GM21786 (cell line): ENCODE measurements around the gene GAS7.

Experiments used
- ATAC-seq: cut with Tn5 transposase; IDR thresholded peaks from one replicate; pipeline ENCODE4 v1.9.1; 2021; ENCODE audit not compliant: unreplicated experiment

The GAS7 gene

DNA sequence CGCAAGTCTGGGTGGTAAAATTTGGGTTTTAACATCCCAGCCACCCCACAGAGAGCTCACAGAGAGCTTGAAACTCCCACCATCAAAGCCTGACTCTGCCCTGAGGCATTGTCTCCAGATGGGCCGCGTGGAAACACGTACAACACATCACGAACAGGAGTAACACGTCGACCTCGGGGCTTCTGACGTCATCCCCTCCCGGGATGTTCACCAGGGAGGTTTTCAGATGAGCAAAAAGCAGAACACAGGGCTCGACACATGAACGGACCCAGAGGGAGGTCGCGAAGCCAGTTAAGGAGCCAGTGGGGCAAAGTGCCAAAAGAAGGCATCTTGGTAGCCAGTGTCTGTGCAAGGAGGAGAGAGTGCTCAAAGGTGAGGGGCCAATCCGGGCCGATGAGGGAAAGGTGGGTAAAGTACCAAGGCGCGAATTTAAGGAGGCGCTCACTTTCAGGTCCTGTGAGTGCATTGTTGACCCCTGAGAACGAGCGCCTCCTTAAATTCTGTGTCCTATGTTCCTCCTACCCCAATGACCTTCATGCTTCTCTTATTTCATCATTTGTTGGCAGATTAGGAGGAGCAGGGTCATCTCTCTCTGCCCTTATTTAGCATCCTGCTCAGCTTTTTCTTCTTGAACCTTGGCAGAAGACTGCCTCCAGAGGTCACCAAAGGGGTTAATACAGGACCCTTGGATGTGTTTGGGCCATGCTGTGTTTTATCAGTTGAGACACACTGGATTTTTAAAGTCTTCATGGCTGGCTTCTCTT, 298.9 kb downstream of the GAS7 start:
- ATAC-seq = no peak

DNA sequence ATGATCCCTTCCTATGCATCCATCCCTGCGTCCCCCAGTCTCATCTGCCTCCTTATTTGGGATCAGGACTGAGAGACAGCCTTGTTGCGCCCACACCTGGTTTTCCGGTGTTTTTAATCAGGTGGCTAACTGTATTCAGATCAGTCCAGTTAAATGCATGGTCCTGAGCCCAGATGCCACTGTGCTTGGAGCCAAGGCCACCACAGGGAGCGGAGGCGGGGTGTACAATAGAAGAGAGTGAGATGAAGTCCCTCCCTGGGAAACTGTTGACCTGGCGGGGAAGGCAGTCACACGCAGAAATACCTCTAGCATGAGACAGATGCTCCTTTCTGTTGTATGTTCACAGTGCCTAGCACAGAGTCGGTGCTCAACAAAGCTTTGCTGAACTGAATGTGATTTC, 299.6 kb downstream of the GAS7 start:
- no peak for ATAC-seq

DNA sequence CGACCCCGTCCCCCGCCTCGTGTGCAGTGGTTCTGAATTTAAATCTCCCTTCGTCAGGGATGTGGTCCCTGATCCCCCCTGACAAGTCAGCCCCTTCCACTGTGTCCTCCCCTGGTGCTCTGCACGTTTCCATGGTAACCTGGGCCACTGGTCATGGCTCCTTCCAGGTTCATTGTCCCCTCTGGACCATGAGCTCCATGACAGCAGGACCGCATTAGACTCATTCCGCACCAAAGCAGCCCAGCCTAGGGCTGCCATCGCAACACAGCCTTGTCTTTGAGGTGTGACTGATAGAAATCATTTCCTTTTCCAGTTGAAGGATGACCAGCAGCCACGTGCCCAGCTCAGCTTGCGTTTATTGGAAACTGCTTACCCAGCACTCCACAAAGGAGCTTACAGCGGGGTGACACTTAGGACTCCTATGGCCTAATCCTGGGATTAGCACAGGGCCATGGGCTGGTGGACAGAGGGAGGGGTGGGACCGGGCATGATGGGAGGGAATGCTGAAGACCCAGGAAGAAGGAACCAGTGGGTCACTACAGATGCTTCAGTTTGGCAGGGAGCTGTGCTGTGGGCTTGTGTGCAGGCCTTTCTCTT, 300.9 kb downstream of the GAS7 start:
- ATAC-seq = no peak

DNA sequence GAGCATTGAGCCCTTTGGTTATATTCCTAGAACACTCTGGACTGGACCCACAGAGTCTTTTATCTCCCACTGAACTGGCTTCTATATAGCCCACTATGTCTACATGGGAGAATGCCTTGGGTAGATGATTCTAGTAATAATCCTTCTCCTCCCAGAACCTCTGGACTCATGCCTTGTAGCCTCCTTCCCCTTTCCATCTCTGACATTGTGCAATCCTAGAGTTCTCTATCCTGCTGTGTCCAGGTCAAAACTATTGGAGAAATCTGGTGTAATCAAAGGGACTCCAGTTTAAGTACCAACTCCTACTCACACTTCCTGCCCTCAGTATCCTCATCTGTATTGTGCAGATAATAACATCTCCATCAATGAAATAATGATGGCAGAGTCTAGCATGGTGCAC, 302.5 kb downstream of the GAS7 start:
- ATAC-seq = no peak

DNA sequence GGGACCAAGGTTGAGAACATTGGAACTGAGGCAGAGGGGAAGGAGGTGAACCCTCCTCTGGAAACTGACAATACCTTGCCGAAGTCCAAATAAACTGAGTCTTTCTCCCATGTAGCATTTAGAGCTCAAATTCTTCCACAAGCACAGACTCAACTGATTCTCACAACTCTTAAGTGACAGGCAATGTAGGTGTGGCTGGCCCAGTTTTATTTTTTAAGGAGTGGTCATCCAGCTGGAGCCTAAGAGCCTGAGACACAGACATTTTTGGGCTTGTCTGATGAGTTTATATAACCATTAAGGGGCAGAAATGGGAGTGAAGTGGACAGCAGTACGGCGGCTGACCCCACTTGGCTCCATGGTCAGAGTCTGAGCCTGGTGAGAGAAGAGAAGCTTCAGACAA, 304.2 kb downstream of the GAS7 start:
- no peak for ATAC-seq

DNA sequence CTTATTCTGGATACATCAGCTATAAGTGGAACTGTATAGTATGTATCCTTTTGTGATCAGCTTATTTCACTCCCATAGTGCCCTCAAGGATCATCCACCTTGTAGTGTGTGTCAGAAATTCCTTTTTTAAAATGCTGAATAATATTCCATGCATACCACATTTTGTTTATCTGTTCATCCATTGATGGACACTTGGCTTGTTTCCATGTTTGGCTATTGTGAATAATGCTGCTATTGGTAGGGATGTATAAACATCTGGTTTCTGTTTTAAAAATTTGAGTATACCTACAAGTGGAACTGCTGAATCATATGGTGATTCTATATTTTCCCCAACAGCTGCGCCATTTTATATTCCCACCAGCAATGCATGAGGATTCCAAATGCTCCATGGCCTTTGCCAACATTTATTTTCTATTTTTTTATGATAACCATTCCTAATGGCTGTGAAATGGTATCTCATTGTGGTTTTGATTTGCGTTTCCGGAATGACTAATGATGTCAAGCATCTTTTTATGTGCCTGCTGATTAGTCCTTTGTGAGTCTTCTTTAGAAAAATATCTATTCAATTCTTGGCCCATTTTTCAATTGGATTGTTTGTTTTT, 304.9 kb downstream of the GAS7 start:
- no peak for ATAC-seq

DNA sequence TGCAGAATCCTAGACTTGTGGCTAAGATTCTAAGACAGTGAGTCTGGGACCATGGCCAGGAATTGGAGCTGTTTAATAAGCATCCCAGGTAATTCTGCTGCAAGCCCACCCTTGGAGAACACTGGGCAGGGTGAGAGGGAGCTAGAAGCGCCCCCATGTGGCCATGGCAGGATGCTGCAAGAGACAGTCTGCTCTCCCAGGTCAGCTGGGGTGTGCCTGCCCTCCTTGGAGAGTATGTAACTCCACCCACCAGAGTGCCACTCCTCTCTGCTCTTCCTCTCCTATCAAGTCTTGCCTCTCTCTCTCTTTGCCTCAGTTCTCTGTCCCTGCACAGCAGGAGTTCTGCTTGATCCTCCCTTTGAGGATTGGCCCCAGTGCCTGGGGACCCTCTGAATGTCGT, 308.3 kb downstream of the GAS7 start:
- no peak for ATAC-seq

DNA sequence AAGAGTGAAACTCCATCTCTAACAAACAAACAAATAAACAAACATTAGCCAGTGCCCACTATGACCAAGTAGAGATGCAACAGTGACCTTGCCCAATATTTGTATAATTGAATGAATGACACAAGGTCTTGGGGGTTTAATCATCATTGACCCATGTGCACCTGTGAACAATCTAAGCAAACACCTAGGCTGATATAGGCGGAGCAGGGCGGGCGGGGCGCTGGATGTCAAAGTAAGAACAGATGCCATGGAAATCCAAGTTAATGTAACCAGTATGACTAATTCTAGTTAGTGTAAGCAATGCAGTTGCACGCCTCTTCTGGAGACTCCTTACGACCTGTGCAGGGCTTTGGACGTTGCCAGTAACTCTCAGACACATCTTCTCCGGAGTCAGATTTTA, 310.9 kb downstream of the GAS7 start:
- ATAC-seq = no peak

DNA sequence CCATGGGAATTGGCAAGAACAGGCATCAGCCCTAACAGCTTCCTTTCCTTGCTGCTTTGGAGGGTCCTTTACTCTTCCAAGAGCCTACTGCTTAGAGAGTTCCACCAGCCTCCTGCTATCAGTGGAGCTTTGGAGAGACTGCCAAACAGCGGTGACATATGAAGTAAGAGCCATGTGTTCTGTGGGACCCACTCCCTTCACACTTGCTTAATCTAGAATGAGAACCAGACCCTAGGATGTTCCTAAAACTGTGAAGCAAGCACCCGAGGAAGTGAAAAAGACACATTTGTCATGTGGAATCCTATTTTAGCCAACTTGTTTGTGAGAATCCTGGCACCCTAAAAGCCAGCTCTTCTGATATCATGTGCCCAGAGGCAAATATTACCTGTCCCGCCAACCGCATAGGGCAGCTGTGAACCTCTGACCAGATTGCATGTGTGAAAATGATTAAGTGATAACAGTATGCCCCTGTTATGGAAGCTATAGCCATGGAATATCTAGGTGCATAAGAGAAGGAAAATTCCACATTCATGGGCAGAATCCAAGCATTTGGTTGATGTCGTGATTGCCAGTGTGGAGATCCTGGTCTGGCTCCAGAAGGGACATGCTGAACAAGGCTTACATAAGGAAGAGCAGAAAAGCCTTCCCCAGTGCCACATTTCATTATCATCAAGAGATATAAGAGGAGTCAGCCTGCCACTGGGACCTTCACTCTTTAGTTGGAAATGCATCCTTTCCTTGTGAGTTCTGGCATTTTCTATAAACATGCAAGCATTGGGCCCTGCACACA, 312.1 kb downstream of the GAS7 start:
- ATAC-seq = no peak

DNA sequence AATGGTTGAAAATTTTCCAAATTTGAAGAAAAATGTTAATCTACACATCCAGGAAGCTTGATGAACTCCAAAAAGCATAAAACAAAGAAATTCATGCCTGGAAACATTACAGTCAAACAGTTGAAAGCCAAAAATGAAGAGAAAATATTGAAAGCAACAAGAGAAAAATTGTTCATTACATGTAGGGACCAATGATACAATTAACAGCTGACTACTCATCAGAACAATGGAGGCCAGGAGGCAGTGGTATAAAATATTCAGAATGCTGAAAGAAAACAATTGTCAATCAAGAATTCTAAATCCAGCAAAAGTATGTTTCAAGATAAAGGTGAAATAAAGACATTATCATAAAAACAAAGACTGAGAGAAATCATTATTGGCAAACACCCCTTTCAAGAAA, 315.0 kb downstream of the GAS7 start:
- ATAC-seq = no peak

DNA sequence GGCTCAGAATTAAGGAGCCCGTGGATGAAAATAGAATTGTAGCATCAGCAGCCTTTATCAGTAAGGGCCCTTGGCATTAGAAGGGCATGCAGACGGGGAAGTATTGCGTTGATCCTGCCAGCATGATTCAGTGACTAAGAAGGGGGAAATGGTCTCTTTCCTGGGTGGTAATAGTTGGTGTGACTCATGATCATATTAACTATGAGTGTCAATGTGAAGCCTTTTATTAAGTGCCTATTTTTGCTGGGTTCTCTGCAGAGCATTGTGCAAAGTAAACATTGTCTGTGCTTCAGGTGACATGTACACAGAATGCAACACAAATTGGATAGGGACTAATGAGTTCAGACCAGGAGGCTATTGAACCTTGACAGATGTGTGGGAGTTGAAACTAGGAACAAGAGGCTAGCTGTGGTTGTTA, 317.8 kb downstream of the GAS7 start:
- no peak for ATAC-seq

DNA sequence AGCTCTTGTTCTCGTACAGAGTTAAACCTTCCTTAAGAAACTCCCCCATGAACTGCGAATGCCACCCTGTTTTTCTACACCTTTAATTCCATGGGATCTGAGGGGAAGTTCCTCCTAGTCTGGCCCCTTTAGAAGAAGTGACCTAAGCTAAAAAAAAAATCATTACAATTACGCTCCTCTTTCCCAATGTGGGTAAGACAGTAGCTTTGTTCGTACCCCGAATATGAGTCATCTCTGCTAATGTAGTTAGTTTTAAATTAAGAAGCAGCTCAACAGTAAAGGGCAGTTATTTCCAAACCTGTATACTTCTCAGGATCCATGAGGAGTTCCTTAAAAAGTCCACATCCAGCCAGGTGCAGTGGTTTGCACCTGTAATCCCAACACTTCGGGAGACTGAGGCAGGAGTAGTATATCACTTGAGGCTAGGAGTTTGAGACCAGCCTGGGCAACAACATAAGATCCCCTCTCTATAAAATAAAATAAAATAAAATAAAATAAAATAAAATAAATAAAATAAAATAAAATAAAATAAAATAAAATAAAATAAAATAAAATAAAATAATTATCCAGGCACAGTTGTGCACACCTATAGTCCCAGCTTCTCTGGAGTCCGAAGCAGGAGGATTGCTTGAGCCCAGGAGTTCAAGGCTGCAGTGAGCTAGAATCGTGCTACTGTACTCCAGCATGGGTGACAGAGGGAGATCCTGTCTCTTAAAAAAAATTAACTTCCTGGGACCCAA, 319.4 kb downstream of the GAS7 start:
- no peak for ATAC-seq

DNA sequence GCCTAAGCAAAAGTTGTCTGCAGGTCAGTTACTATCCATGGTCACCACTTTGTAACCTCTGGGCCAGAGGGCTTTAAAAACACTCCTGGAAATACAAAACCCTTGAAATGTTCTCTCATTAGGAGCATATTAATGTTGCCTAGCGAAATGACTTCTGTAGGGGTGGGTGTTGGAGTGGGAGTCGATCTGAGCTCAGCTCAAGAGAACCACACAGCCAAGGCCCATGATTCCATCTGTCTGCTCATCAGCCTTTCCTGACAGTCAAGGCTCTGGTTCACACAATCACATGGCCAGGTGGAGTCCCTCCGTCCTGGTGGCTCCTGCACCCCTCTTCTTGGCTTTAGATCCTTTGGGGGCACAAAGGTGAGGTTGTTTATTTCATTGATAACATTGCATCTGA, 320.1 kb downstream of the GAS7 start:
- no peak for ATAC-seq

DNA sequence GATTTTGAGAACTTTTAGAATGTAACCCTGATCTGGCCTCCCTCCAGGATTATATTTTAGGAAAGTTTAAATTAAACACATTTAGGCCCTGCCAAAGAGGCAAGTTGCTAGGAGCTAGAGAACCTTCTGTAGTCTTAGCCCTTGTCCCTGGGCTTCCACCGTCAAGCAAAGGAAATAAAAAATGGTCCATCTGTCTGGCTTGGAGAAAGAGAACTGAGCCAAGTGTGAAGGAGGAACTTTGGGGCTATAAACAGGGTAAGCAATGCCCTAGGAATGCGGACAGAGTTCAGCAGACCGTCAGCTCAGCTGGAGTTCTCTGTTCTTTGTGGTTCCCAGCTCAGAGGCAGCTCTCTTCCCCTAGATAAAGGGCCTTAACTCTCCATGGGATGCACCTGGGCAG, 323.0 kb downstream of the GAS7 start:
- no peak for ATAC-seq

DNA sequence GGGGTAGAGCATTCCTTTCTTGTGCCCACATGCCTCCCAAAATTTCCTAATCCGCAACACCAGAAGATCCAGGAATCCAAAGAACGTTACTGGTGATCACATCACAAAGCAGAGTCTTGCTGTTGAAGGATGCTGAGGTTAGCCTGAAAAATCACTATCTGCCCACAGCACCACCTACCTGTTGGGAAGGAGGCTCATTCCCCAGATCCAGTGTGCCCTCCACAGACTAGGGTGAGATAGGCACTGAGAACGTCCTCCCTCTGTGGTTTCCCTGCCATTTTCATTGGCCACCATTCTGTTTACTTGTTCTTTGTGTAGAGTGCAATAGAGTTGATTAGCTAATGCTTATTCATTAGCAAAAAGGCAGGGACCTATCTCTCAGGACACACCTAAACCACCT, 323.7 kb downstream of the GAS7 start:
- no peak for ATAC-seq

DNA sequence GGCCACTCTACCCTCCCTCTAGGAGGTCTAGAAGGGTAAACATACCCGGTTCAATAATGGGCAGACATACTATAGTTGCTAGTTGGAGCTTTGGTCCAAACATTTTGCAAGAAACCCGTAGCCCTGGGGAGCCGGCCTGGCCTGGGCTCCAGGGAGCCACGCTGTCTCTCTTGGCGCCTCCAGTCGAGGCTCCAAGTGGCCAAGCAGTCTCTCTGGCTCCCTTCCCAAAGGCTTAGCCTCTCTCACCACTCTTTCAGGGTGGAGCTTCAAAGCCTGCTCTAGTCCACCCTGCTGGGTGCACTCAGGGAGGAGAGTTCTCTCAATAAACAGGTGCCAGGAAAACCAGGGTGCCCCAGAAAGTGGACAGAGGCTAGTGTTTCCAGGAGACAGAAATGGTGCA, 325.6 kb downstream of the GAS7 start:
- no peak for ATAC-seq

DNA sequence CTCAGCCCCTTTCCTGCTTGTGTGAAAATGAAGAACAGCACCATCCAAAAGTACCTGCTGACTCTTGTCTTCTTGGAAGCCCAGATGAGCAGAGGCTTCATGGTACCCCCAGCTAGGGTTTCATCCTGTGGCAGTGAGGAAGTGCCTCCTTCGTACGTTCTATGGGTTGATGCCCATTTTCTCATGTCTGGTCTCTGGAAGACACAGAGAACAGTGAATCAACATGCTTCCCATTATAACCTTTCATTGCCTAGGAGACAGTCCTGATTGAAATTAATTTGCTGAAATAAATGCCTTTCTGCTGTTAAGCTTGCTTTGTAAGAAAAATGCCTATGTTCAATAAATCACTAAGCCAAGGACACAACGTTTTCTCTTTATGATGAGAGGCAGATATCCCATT, 329.9 kb downstream of the GAS7 start:
- ATAC-seq = no peak

DNA sequence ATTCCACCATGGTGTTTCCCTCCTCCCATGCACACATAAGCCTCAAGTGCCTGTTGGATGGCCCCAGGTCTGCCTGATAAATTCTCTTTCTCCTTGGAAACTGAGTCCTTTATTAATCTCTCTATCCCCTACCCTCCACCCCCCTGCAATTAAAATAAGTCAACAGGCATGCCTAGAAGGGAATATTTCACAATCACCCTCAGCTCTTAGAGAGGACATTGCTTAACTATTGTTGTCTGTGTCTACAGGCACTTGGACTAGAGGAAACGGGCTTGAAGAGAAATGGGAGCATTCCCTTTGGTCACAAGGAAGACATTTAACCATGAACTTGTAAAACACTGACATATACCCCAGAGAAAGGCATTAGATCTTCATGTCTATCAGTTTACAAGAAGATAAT, 332.8 kb downstream of the GAS7 start:
- ATAC-seq = no peak

DNA sequence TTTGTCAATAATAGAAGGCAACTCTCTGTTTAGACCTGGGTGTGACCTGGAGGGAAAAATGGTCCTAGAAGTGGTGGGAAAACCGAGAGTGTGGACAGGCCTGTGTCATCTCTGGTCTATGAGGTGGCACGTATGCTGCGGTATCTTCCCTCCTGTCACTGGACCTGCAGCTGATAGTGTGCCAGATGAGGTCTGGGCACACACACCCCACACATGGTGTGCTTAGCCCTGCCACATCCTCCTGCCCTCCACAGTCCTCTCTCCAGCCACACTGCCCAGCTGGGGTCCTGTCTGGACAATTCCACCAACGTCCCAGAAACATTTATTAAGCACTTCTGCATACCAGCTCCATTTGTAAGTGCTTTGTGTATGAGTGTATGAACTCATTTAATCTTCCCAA, 335.5 kb downstream of the GAS7 start:
- ATAC-seq = no peak

DNA sequence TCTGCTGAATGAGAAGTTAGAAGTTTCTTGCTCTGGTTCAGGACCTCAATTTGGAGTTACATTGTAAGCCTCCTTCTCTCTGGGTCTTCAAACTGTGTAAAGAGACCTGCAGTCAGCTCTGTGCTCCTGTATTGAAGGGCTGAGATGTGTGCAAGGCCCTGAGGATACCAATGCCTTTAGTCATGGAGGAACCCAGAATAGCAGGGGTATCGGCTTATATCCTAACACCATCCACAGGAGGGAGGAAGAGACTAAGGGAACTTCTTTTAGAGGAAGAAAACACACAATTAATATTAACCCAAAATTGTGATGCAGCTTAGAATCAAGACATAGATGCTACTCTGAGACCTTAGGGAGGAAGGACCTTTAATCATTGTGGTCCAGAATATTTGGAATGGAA, 336.2 kb downstream of the GAS7 start:
- ATAC-seq = no peak

DNA sequence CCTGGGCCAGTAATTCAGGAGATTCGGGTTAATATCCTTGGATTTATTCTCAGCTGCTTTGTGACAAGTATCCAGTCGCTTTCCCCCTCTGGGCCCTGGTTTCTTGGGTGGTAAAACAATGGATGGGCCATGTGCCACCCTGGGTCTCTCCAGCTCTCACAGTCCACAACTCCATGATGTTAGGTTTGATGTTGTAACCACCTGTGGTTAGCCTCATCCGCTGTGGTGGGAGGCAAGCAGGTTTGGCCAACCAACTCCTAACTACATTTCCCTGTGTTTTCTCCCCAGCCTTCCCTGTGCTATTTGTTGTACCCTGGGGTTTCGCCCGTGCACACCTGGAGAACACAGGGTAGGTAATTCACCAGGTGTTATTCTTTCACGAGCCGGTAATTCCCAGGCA, 337.6 kb downstream of the GAS7 start:
- ATAC-seq = no peak
